Lung (tissue), 12 donors: ENCODE results near the gene CYTH2. TPM values are rescaled to one million over a fixed set of nuclear protein-coding genes. Genes with fewer than 3 reads are reported as not detected.

Experiments
- ATAC-seq: fragments of 200-7000 bp; cut with Tn5 transposase; one replicate; pipeline ENCODE4 v1.9.1; 2020; ENCODE audit warnings: moderate number of reproducible peaks; ENCODE audit not compliant: insufficient read depth, low FRiP score
- DNase-seq, 3 donors: peaks; one replicate each; pipeline ENCODE4 v3.0.0-alpha.2; 2013 to 2017
- H3K27ac ChIP-seq, 2 donors: one replicate each; pipeline ENCODE4 v1.5.1; 2013; ENCODE audit warnings: mild to moderate bottlenecking in 2 of 2, moderate library complexity in 2 of 2, control low read depth in 1 of 2, inconsistent platforms in 1 of 2, low read depth in 1 of 2, low read length in 1 of 2
- H3K27me3 ChIP-seq, 3 donors: one replicate each; pipeline ENCODE4 v1.5.1; 2013; ENCODE audit warnings: low read length in 2 of 3; ENCODE audit not compliant: control insufficient read depth in 3 of 3, insufficient read depth in 3 of 3
- H3K36me3 ChIP-seq, 4 donors: one replicate each; pipeline ENCODE4 v1.5.1; 2013; ENCODE audit warnings: low read length in 4 of 4, mild to moderate bottlenecking in 1 of 4, moderate library complexity in 1 of 4; ENCODE audit not compliant: control insufficient read depth in 4 of 4, insufficient read depth in 4 of 4
- H3K4me1 ChIP-seq, 5 donors: one replicate each; pipeline ENCODE4 v1.5.1; 2013; ENCODE audit warnings: low read length in 5 of 5, mild to moderate bottlenecking in 2 of 5, moderate library complexity in 1 of 5; ENCODE audit not compliant: control insufficient read depth in 5 of 5, insufficient read depth in 5 of 5
- H3K4me3 ChIP-seq: one replicate; pipeline ENCODE4 v1.5.1; 2013; ENCODE audit warnings: mild to moderate bottlenecking, control low read depth, moderate library complexity
- H3K9ac ChIP-seq, 2 donors: one replicate each; pipeline ENCODE4 v1.5.1; 2013; ENCODE audit warnings: low read length in 2 of 2, control low read depth in 1 of 2; ENCODE audit not compliant: insufficient read depth in 1 of 2
- H3K9me3 ChIP-seq, 4 donors: one replicate each; pipeline ENCODE4 v1.5.1; 2013; ENCODE audit warnings: low read length in 3 of 4, mild to moderate bottlenecking in 1 of 4, moderate library complexity in 1 of 4; ENCODE audit not compliant: control insufficient read depth in 4 of 4, insufficient read depth in 3 of 4
- CTCF ChIP-seq: IDR thresholded peaks from 2 replicates; pipeline ENCODE4 v1.5.1; 2012; ENCODE audit warnings: mild to moderate bottlenecking; ENCODE audit errors: control extremely low read depth, extremely low read depth
- WGBS, 2 donors: extraction: QIAGEN DNeasy Blood & Tissue Kit; methylation state at CpG; one replicate each; pipeline ENCODE4 v1.1.7; 2013; 5-methylcytosine and 5-hydroxymethylcytosine counted together
- polyA plus RNA-seq, 2 donors: library from polyadenylated mRNA; stranded (reverse); fragments of 200-250 nt; gene quantifications; one replicate each; pipeline ENCODE4 v1.2.1, GENCODE V29; 2013
- total RNA-seq, 2 donors: library from RNA; depleted of rRNA in 1 of 2; stranded (reverse); fragments of >200 nt in 1 of 2; gene quantifications; one replicate each; pipeline ENCODE4 v1.2.1, GENCODE V29; 2014 to 2021
- donor health status: control.
- donor health status: control.
- donor health status: Bipolar disorder and iron deficiency.
- donor health status: healthy.
- donor health status: DM: yes; HTN: yes; CAD: no.

CYTH2 gene
- total and polyA plus RNA-seq, 4 donors: 44.1 to 72.5 (median 49.2) TPM

GRCh38 chr19:48466561-48467325 lies 2.4 kb upstream of the CYTH2 start:
- H3K4me3 ChIP-seq: no peak overlapping the region
- TF ChIP-seq CTCF: no peak
- peaks cover 4 to 17% (median 14%) of the 10 kb centered on the region in 4 donors for H3K36me3 ChIP-seq
- peaks cover 0 to 16% (median 6%) of the 10 kb centered on the region in 5 donors for H3K4me1 ChIP-seq
- H3K9ac ChIP-seq: no peak overlapping the region
- H3K27me3 ChIP-seq: no peaks in the 10 kb centered on the region
- peaks cover 0 to 4% (median 0%) of the 10 kb centered on the region in 4 donors for H3K9me3 ChIP-seq
- ATAC-seq (no peak), DNase-seq (no peak)
- 75 to 86% methylated on average over 16 of the region's 16 CpGs for WGBS, 2 donors
- no peak overlapping the region for H3K27ac ChIP-seq

GRCh38 chr19:48468772-48469288 lies 339 bp upstream of the CYTH2 start:
- no peak overlapping the region for H3K4me3 ChIP-seq
- peak; percentile 100 for DNase-seq
- H3K27ac ChIP-seq: peak overlapping the region; percentile 93 to 98
- peak overlapping the region in 1 of 2 donors; percentile 8 for H3K9ac ChIP-seq
- ATAC-seq: peak; percentile 94
- H3K4me1 ChIP-seq: peaks cover 0 to 16% (median 6%) of the 10 kb centered on the region in 5 donors
- TF ChIP-seq CTCF: no peak
- H3K9me3 ChIP-seq: no peaks in the 10 kb centered on the region
- H3K36me3 ChIP-seq: peaks cover 18 to 34% (median 34%) of the 10 kb centered on the region in 4 donors
- no peaks in the 10 kb centered on the region for H3K27me3 ChIP-seq
- WGBS, 2 donors: 0 to 1% methylated on average over 36 of the region's 36 CpGs

- Histone ChIP-seq H3K4me3 (peak overlapping the region; percentile 41), H3K4me1 (peaks cover 0 to 16% (median 6%) of the 10 kb centered on the region in 5 donors), H3K9ac (peak overlapping the region; percentile 32 to 53), H3K27ac (peak overlapping the region; percentile 30 to 58), H3K9me3 (no peaks in the 10 kb centered on the region), H3K36me3 (peaks cover 22 to 46% (median 44%) of the 10 kb centered on the region in 4 donors), H3K27me3 (no peaks in the 10 kb centered on the region)
- TF ChIP-seq CTCF: no peak
- ATAC-seq: no peak
- WGBS, 2 donors: 43 to 60% methylated on average over 20 of the region's 20 CpGs
- no peak for DNase-seq
Observed at GRCh38 chr19:48469934-48470680, 938 bp downstream of the CYTH2 start.
